GM19240 (cell line): ENCODE measurements around the gene OSCP1.

Experiments used
- DNase-seq: peaks from one replicate; pipeline ENCODE4 v3.0.0; 2011; ENCODE audit warnings: low spot score; ENCODE audit not compliant: insufficient read length

The OSCP1 gene

DNA sequence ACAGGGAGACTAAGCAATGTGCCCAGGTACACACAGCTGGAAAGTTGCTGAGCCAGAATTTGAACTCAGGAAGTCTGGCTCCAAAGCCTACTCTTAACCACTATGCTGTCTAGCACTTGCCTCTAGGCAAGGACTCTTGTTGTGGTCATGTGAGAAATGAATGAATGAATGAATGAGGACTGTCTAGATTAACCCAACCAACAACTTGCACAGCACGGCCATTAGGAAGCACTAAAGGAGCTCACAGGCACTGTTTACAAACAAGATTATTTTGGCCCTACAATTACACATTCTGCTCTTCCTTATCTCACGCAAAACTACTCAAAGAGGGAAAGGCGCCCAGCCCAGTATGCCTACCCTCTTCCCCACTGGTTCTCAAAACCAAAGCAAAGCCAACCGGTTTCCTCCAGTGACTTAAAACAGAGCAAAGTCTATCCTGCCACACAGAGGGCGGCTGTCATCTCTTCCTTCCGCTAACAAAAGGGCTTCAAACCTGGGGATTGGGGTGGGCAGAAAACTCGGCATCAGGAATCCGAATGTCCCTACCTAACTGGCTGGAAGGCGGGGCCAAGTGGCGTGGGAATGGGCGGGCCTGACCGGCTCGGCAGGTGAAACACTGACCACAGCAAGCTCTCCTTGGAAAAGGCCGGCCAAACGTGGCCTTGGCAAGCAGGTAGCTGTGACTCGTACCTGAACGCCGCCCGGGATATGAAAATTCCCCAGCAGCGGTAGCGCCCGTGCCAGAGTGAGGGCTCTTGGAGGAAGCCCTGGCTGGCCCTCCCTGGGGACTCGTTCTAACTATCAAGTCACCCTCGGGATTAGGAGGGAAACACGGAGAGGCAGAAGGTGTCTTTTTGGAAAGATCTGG is 65.5 kb downstream of the OSCP1 start:
- no peak for DNase-seq

DNA sequence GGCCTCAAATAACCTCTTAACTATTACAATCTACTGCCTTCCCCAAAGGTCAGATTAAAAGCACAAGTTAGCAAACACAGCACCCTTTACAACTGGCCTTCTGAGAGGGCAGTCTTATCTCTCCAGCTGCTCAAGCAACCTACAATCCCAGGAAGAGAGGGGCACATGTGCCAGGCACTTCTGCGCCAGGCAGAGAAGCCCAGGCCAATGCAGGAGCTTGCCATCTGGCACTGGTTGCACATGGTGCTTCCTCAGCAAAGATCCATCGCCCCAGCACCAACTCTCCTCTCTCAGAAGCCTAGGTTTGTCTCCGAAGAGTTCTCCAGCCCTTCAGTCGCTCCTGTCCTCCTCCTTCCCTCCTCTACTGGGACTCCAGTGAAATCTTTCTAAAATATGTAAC is 67.0 kb downstream of the OSCP1 start:
- DNase-seq, result no peak

DNA sequence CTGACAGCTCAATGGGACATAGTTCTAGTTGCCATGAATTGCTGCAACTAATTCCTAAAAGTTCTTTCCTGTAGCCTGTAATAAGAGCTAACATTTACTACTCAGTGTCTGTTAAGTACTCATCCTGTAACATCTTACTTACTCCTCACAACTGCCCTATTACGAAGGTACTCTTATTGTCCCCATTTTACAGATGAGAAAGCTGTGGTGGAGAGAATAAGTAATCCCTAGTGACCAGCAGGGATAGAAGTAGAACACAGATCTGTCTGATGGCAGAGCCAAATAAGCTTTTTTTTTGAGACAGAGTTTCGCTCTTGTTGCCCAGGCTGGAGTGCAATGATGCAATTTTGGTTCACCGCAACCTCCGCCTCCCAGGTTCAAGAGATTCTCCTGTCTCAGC is 67.6 kb downstream of the OSCP1 start:
- no peak for DNase-seq

DNA sequence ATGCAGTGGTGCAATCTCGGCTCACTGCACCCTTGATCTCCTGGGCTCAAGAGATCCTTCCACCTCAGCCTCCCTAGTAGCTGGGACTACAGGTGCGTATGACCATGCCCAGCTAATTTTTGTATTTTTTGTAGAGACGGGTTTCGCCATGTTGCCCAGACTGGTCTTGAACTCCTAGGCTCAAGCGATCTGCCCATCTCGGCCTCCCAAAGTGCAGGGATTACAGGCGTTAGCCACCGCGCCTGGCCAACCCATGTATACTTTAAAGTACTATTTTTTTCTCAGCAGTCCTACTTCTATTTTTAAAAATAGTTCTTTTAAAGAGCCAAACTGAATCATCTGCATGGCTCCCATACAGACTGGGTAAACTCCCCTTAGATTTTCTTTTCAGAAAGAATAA is 68.0 kb downstream of the OSCP1 start:
- no peak for DNase-seq

DNA sequence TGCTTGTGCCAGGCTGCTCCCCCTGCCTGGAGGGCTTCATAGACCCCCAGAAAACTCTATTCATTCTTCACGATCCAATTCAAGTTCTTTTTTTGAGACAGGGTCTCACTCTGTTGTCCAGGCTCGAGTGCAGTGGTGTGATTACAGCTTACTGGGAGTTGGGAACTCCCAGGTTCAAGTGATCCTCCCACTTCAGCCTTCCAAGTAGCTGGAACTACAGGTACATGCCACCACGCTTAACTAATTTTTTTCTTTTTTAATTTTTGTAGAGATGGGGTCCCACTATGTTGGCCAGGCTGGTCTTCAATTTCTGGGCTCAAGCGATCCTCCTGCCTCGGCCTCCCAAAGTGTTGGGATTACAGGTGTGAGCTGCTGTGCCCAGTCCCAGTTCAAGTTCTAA is 68.8 kb downstream of the OSCP1 start:
- DNase-seq, result no peak

DNA sequence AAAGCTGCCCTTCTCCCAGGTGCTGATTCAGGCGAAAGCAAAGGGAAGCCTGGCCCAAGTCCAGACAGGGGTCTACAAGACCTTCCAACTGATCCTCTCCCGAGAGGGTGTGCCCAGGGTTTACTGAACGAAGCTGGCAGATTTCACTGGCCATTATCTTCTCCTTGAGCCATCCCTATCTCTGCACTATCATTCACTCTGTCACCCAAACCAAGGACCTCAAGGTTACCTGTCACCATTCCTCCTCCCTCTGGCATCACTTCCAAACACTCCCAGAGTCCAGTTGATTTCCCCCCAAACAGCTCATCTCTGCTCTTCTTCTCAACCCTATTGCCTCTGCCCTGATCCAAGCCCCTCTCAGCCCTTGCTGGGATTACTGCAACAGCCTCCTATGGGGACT is 69.5 kb downstream of the OSCP1 start:
- no peak for DNase-seq

DNA sequence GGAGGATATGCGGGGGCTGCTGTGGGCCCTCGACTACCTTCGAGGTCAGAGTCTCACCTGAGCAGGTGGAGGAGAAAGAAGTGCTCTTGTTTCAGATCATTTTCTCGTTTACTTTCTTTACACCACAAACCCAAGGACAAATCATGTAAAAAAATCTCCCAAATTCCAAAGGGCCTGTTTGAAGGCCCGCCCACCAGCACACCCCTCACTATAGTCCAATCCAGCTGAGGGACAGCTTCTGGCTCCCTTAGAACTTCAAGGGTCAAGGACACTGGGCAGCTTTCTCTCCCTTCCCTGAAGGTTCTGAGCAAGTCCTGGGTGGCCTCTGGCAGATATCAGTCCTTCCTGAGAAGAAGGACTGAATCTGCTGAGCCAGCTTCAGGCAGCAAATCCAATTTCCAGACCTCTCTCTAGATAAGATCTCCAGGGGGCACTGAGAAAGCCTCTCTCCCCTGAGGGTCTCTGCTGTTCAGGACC is 70.1 kb downstream of the OSCP1 start:
- no peak for DNase-seq

DNA sequence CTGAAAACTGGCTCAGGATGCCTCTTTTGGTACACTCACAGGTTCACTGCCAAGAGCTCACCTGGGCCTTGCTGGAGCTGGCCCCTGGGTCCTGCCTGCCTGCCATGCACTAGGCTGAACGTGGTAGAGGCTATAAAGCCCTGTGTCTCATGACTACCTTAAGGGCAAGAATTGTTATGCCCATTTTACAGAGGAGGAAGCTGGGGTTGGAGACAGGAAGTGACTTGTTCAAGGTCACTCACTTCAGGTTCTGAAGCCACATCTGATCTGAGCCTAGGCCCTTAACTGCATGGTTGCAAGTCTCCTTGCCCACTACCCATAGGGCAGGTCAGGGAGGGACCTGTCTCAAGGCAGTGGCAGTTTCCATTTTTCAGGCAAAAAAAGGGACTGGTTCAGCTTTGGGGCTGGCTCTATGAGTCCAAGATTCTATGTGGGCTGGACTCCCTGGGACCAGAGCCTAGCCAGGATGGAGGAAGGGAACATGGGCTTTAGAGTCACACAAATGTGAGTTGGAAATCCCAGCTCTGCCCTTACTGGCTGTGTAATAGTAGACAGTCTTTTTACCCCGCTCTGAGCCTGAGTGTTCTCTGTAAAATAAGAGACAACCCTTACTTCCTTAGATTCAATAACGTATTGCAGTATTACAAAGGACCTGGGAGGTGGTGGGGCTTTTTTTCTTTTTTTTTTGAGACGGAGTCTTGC is 72.3 kb downstream of the OSCP1 start:
- DNase-seq, result no peak

DNA sequence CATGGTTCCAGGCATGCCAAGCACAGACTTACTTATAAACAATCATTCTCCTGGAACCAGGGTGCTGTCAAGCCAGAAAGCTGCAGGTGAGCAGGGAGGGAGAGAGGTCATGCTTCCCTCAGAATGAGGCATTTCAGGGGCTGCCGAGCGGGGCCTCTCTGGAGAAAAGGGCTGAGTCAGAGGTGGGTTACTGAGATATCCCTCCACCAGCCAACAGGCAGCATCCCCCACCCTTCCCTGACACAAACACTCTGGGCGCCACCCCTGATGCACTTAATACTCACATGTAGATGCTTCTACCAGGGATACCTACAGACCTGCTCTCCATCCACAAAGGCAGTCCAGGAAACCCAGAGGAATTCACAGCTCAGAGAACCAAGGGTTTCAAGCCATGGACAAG is 77.6 kb downstream of the OSCP1 start:
- DNase-seq, result no peak

DNA sequence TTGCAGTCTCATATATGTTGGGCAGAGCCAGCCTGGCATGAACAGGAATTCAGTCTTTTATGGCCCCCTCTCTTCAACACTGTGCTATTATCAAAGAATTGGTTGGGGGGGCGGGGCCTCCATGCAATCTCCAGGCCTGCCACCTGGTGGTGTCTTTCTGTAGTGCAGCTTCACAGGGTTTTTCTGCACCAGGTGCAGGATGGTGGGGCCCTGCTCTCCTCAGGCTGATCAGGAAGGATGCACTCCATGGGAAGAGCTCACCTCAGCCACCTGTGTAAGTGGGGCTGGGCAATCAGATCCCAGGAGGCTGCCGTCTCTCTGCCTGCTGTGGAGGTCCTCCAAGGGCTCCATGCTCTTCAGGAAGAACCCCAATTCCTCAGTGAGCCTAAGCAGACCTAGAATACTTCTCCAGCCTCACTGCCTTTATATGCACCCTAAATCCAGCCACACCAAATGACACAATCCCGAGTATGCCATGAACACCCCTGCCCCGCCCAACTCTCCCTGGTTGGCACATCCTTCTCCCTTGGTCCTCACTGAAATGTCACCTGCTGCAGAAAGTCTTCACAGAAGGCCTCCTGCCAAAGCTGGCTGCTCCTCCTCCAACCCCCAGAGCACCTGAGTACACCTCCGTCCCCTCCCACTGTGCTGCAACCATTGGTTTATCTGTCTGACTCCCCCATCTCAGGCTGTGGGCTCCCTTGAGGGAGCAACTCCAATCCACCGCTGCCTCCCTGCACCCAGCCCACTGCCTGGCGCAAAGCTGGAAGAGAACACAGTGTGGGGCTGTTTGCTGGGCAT is 81.0 kb downstream of the OSCP1 start:
- peak; percentile 79 for DNase-seq
